Stimulated activated CD4-positive, alpha-beta T cell treated with anti-CD3 and anti-CD28 coated beads, Interleukin-2, amount 100 ng/mL, for 4 hours (primary cell): ENCODE measurements around the gene CPED1.

ENCODE experiments used
- DNase-seq: peaks from one replicate; pipeline ENCODE4 v3.0.0-alpha.2; 2020; ENCODE audit warnings: low read depth

CPED1 gene

DNA sequence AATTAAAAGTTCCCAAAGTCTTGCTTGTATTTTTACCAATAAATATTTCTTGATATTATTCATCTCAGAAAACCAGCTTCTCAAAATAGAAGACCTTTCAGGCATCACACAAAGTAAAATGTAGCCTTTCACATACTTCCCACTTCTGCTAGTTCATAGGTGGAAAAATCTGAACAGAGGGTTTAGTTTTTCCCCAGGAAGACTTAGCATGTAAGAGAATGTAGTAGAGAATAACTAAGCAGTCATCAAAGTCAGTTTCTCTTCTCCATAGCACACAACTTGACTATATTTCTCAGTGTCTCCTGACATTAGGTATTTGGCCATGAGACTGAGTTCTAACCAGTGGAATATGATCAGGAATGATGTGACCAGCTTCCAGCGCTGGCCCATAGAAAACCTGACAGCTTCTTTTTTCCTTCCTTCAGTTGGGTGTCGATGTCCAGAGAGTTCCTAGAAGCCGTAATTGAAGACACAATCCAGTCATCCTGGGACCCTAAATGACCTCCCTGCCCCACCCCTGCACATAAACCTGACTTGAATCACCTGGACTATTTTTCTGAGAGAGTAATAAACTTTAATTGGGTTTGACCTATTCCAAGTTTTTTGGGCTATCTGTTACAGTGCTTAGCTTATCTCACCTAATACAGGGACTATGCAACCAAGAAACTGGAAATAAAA, 272.8 kb downstream of the CPED1 start:
- no peak for DNase-seq

DNA sequence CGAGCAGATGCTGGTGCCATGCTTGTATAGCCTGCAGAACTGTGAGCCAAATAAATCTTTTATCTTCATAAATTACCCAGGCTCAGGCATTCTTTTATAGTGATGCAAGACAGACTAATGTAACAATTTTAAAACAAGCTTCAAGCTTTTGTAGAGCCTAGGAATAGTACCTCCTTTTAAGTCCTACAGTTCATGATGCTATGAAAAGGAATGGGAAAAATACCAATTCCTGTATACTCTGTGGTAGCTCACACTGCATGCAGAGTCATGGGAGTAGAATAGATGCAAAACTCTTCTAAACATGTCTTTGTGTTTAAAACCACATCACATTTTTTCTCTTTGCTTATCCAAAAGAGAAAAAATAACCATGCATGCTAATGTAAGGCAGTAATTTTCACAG, 273.7 kb downstream of the CPED1 start:
- DNase-seq: no peak

DNA sequence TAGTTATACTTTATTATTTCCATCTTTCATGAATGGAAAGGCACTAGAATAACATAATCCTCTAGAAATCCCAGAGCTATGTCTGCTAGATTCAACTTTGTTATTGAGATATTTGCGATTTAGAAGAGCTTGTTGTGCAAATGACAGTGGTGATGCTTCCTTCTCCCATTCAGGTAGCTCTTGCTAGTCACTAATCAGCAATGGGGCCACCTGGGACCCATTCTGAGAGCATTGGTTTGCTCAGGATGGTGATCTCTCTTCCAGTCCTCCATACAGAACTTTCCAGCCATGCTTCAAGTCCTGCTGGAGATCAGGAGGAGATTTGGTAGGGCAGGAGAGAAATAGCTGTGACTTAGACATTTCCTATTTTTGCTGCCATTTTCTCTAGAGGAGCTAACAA, 274.5 kb downstream of the CPED1 start:
- DNase-seq: no peak

DNA sequence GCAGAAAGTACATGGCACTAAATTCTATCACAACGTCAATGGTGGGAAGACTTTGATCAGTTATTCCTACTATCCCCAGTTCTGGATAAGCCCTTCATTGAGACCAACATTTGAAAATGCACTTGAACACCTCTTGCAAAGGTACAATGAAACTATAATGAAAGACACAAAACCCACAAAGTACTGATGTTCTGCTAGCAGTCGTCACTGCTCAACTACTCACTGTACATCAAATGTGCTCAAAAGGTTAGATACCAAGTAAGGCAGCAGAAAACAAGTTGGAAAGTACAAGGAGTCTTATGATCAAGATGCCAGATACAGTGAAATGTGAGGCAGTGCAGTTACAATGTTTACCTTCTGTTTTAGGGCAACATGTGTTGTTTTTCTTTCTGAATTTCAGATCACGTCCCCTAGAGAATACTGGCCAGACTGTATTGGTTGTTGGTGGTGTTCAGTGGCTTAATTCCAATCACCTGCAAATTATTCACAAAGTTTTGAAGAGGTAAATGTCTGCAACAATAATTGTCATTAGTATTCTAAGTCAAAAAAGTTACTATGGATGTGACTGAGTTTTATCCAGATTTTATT, 277.9 kb downstream of the CPED1 start:
- no peak for DNase-seq

DNA sequence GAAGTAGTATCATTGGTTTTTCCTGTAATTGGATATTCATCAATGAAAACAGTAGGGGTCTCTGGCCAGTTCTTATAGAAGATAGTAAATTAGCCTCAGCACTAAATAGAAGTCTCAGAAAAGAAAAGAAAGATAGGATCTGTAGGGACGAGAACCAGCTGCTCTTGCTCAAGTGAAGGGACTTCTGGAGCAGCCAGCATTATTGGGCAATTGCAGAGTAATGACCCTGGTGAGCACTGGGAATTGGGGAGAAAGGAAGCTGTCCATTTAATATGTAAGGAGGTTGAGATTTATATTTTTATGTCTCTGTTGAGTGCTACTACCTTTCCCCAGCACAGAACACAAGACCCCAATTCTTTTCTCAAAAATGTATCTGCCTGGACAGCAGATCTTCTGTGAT, 279.1 kb downstream of the CPED1 start:
- no peak for DNase-seq

DNA sequence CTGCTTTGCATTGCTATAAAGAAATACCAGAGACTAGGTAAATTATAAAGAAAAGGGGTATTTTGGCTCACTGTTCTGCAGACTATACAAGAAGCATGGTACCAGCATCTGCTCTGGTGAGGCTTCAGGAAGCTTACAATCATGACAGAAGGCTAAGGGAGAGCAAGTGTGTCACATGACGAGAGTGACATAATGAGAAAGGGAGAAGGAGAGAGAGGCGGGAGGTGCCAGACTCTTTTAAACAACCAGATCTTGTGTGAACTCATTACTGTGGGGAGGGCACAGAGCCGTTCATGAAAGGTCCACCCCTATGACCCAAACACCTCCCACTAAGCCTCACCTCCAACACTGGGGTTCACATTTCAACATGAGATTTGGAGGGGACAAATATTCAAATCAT, 281.3 kb downstream of the CPED1 start:
- no peak for DNase-seq

DNA sequence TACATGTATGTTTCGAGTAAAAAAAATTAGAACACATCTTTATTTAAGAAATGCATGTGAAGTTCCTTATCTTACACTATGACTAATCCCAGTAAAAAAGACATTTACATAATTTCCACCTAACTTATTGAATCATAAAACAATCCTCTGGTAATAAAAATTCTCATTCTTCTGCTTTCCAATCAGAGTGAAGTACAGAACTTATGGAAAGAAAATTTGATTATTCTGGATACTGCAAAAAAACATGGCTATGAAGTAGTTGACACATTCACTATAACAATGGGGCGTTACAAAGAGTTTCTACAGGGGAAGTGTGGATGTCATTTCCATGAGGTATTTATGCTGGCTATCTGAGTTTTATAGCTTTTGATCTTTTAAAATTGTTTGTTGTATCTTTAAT, 282.6 kb downstream of the CPED1 start:
- no peak for DNase-seq

DNA sequence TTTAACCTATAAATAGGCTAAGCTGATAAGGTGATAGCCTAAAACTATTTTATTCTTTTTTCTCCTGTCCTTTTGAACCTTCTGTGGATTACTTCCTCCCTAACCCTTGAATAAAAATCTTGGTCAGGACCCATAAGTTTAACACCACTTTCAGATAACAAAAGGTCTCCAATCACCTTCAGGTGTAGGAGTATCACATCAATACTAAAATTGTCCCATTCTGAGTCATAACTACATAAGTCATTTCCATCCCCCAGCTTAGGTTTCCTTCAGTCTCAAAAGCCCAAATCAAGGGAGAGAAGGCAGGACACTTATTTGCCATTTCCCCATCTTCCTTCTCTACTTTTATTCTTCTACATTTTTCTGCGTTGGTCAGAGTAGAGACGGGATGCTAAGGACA, 283.4 kb downstream of the CPED1 start:
- DNase-seq: no peak

DNA sequence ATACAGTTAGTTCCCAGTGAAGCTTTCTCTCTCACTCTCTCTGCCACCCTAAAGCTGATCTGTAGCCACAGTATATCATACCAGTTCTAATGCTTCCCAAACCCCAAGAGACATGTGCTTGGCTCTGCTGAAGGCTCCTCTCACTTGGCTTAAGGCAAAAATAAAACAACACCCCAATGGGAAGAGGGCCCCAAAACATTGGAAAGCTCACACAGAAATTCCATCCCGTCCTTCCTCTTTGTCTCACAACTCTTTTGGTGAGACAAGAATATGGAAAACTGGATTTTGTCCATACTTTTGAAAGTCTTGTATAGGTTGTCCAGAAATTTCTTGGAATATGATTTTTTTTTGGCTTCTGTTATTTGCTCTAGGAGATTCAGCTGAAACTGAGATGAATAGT, 284.2 kb downstream of the CPED1 start:
- no peak for DNase-seq

DNA sequence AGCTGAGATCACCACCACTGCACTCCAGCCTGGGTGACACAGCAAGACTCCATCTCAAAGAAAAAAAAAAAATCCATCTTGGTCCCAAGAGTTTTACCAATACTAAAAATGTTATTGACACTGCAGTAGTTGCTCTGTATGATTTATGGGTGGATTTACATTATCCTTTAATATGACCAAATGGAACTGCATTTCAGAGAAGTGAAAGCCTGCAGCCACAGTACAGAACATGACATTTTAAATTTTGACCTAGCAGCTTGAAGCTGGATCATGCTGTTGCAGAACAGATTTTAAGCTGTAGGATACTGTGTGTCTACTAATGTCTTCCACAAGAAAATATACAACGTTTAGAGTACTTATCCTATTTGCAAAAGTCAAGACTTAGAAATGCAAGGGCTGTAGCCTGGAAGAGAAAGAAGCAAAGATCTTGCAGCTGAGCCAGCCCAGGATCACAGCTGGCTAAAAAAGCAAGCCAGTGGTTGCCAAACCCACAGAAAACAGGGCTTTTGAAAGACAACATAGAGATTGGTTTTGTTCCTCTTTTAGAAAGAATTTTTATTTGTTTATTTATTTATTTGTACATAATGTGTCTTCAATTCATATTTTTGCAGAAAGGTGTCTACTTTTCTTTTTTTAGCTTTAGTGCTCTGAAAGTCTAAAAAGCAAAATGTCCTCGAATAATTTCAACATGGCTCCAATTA, 285.1 kb downstream of the CPED1 start:
- no peak for DNase-seq

DNA sequence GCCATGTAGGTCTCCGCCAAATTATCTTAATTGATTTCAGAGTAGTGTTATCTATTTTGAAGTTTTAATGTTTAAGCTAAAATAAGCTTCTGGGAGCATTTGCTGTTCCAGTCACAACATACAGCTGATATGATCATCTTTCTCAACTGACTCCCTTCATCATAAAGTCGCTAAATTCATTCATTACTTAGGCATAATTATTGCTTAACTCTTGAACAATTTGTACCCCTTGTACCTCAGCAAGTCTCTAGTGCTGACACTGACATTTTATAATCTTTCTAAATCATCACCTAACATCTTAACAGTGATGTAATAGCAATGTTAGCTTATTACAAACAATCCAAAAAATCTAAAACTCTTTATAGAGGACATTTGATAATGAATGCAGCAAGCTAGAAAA, 286.0 kb downstream of the CPED1 start:
- no peak for DNase-seq

DNA sequence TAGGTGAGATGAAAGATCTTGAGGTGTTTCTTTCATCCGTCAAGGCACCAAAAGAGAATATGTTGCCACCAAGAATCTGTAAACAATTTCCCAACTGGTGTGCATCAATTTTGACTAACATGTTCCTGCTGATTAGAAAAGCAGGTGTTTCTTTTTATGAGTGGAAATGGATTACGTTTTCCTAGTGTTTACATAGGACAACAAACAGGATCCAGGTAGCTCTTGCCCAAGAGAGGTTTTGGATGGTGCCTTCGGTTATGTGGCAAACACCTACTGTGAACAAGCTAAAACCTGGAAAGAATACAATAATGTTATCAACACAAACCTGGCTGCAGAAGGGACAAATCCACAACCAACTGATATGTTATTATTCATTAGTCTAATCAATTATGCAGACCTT, 286.7 kb downstream of the CPED1 start:
- no peak for DNase-seq

DNA sequence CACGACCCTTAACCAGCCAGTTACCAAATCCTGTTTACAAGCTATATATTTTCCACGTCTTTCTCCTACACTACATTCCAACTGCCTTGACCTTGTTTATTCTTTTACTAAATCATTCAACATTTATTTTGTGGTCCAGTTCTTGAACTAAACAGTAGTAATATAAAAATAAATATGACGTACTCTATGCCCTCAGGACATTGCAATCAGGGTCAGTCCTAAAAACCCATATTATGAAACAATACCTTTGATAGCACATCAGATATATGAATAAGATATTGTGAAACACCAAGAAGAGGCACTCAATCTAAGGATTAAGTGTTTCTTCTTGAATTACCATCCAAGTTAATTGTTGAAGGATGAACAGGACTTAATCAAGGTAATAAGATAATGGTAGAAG, 287.8 kb downstream of the CPED1 start:
- DNase-seq: no peak

DNA sequence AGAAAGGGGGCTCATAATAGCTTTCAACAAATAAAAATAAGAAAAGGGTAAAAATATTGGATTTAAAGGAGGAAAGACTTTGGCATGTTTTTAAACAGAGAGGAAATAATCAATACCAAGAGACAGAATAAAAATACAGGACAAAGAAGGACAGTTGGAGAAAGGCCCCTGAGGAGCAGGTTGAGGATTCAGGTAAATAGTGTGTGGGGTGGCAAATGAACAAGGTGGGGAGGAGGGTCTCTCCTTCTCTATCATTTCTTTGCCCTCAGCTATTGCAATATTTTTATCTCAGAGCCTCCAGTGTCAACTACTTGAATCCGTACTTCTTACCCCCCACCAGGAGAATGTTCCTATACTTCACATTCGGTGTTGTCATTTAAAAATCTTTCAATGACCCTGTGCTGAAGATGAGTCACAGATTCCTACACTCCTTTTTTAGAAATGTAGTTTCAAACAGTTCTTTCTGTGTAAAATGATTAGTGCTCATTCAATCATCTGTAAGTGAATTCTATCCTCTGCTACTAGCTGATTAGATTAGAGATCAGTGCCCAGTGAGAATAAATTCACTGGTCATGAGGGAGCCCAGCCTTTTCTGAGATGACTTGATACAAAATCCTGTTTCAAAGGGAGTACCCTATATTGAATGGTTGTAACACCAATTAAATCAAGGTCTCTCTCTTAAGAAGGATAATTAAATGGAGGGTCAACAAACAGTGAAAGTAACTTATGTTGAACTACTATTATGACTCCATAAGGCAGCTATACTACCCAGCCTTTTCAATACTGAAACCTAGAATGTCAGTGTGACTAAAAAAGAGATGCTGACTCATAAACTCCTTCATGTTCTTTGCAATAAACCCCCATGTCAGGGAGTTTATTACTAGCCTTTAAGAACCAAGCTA, 289.9 kb downstream of the CPED1 start:
- no peak for DNase-seq

DNA sequence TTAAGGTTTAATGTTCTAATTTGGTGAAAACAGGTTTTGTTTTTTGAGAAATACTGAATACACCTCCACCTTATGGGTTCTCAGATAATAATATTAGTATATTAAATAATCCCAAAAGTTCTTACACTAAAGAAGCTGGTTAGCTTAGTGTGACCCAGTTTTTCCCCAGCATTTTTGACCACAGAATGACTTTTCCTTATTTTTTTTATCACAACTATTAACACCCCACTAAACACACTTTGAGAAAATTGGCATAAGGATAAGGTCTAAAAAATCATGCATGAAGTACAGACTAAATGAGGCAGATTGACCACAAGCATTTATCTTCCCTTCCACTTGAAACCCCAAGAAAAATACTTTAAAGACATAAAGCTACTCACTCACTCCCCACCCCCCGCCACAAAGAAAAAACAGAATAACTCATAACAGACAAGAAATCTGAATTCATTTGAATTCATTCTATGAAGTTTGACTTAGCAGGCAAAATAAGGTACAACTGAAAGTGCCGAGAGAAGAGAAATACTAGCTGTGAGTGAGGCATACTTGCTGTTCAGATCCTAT, 290.6 kb downstream of the CPED1 start:
- DNase-seq: no peak

DNA sequence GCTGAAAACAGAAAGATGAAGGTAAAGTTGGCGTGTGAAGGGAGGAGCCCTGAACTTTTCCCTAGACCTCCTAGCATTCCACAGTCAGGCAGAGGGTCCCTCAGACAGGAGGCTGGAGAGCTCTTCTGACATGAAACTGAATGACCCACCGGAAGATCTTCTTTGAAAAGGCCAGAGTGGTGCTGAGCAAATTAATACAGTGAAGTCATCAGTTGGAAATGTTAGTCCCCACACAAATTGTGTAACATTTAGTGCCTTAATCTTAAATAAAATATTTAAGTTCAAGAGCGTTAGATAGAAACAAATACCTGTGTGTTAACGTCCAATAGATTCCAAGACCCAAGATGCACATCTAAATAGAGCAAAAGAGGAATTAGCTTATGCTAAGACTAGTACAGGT, 291.3 kb downstream of the CPED1 start:
- DNase-seq: no peak

DNA sequence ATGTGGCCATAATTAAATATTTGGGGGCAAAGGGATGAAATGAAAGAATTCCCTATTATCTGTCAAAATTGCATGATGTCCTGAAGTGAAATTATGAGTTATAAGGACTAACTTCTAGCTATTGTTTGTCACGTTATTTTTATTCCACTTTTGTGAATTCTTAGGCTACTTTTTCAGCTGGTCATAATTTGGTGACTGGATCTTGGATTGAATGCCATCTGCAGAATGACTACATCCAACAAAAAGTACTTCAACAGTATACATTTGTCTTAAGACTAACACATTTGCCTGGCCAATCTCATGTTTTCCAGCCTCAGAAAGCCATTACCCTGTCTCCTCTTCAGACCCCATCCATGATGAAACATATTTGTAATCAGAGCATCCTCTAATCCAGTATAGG, 292.1 kb downstream of the CPED1 start:
- DNase-seq: no peak

DNA sequence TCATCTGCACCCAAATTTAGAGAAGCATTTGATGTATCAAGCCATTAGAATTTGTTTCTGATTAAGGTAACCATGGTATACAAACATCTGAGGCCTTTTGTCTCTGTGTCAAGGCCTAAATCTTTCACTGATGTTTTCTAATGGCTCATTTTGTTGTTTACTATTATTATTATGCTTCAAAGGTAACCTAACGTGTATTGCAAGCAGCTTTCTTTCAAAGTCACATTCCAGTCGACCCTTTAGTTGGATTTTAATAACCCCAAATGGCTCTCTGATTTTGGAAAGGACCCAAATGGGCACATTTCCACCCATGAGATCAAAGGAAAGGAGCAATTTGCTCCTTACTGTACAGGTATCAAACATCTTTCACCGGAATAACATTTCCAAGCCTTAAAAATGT, 293.6 kb downstream of the CPED1 start:
- DNase-seq: no peak

DNA sequence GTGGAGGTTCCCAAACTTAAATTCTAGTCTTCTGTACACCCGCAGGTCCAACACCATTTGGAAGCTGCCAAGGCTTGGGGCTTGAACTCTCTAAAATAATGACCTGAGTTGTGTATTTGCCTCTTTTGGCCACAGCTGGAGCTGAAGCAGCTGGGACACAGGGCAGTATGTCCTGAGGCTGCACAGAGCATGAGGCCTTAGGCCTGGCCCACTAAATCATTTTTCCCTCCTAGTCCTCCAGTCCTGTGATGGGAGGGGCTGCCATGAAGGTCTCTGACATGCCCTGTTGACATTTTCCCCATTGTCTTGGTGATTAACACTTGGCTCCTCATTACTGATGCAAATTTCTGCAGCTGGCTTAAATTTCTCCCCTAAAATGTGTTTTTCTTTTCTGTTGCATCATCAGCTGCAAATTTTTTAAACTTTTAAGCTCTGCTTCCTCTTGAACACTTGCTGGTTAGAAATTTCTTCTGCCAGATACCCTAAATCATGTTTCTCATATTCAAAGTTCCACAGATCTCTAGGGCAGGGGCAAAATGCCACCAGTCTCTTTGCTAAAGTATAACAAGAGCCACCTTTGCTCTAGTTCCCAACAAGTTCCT, 296.7 kb downstream of the CPED1 start:
- no peak for DNase-seq

DNA sequence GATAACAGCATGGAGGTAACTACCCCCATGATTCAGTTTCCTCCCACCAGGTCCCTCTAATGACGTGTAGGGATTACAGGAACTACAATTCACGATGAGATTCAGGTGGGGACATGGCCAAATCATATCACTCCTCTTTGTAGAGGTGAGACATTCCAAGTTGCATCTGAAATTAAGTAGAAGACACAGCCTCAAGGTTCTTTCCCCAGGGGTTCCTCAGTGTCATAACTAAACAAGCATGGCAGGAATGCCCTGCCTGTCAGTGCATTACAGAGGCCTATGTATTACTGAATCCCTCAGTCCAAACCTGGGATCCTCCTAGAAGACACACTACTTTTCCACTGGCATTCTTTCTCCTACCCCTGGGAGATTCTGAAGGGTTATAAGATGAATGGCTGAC, 297.7 kb downstream of the CPED1 start:
- no peak for DNase-seq

DNA sequence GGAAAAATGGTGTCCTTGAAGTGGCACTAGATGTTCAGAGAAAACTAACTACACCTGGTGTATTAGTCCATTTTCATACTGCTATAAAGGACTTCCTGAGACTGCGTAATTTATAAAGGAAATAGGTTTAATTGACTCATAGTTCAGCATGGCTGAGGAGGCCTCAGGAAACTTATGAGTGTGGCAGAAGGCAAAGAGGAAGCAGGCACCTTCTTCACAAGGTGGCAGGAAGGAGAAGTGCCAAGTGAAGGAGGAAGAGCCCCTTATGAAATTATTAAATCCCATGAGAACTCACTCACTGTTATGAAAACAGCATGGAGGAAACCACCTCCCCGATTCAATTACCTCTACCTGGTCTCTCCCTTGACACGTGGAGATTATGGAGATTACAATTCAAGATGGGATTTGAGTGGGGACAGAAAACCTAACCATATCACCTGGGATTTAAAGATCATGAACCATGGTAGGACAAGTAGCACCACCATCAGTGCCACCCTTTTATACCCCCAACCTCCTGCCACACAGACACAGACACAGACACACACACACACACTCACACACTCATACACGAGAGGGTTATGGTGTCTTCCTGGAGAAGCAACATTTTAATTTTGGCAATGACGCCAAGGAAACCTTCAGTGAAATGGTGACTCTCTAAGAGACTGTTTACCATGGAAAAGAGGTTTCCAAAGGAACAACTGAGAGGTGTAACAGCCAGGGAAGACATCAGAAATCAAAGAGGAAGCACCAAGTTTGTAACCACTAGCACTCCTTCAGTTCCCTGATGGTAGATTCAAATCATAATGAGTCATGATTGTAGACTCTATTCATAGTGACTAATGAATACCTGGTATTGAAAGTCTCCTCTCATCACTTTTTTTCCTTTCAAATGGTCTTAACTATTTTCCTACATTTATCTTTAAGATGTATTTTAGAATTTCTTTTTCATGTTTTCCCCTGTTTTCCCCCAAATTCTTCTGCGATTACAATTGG, 298.5 kb downstream of the CPED1 start:
- no peak for DNase-seq
